A549 (cell line): ENCODE data around the gene DLGAP1. TPM values are rescaled to one million over a fixed set of nuclear protein-coding genes. Genes with fewer than 3 reads are reported as not detected.
A peak's percentile ranks its signal among the peaks of the same experiment; 100 is the strongest.

Experiments
- CBX8 ChIP-seq: fragments of 200-600 bp; sonication (generic); IDR thresholded peaks from 2 replicates; pipeline ENCODE4 v1.6.1; 2016
- CTCF ChIP-seq: fragments of >200 bp; sonication (Bioruptor Twin); formaldehyde crosslinking; IDR thresholded peaks from 3 replicates; pipeline ENCODE4 v1.5.1; 2016
- EHF ChIP-seq: fragments of 250-450 bp; sonication (Bioruptor Pico); IDR thresholded peaks from 2 replicates; pipeline ENCODE4 v1.5.0; 2020; ENCODE audit warnings: mild to moderate bottlenecking
- ESRRA ChIP-seq: fragments of 150-350 bp; IDR thresholded peaks from 2 replicates; pipeline ENCODE4 v1.6.1; 2014; ENCODE audit warnings: mild to moderate bottlenecking, low read length, borderline replicate concordance
- FOSB ChIP-seq: fragments of 250-450 bp; sonication (Bioruptor Pico); IDR thresholded peaks from 2 replicates; pipeline ENCODE4 v1.5.0; 2020; ENCODE audit warnings: mild to moderate bottlenecking, moderate library complexity
- HES2 ChIP-seq: fragments of >200 bp; sonication (Bioruptor Twin); formaldehyde crosslinking; IDR thresholded peaks from 2 replicates; pipeline ENCODE4 v1.6.1; 2016
- HMGXB4 ChIP-seq: fragments of 250-450 bp; sonication (Bioruptor Pico); IDR thresholded peaks from 2 replicates; pipeline ENCODE4 v1.5.0; 2021; ENCODE audit warnings: mild to moderate bottlenecking, moderate library complexity, borderline replicate concordance
- HOXA7 ChIP-seq: fragments of 250-450 bp; sonication (Bioruptor Pico); IDR thresholded peaks from 2 replicates; pipeline ENCODE4 v1.5.0; 2020; ENCODE audit warnings: mild to moderate bottlenecking, moderate library complexity
- HOXB5 ChIP-seq: fragments of 250-450 bp; sonication (Bioruptor Pico); IDR thresholded peaks from 2 replicates; pipeline ENCODE4 v1.5.0; 2020; ENCODE audit warnings: mild to moderate bottlenecking, moderate library complexity
- JUN ChIP-seq, 2 experiments: fragments of >200 bp; sonication (Bioruptor Twin); formaldehyde crosslinking; IDR thresholded peaks; 2 replicates in 1 of 2; 3 replicates in 1 of 2; pipeline ENCODE4 v1.6.1; 2016 to 2017
- JUNB ChIP-seq: fragments of >200 bp; sonication (Bioruptor Twin); formaldehyde crosslinking; IDR thresholded peaks from 2 replicates; pipeline ENCODE4 v1.6.1; 2016
- KDM1A ChIP-seq: fragments of 200-600 bp; sonication (generic); IDR thresholded peaks from 2 replicates; pipeline ENCODE4 v1.6.1; 2016; ENCODE audit warnings: low read depth, mild to moderate bottlenecking
- KDM5A ChIP-seq: fragments of 200-600 bp; sonication (generic); IDR thresholded peaks from 2 replicates; pipeline ENCODE4 v1.6.1; 2016; ENCODE audit warnings: antibody characterized with exemption, mild to moderate bottlenecking
- MAFK ChIP-seq: fragments of 450-650 bp; IDR thresholded peaks from 2 replicates; pipeline ENCODE4 v1.6.1; 2014; ENCODE audit not compliant: partially characterized antibody
- NPAS2 ChIP-seq: fragments of 250-450 bp; sonication (Bioruptor Pico); IDR thresholded peaks from 2 replicates; pipeline ENCODE4 v1.8.0; 2022; ENCODE audit warnings: mild to moderate bottlenecking, moderate library complexity, borderline replicate concordance
- PHF8 ChIP-seq: fragments of 200-600 bp; sonication (generic); IDR thresholded peaks from 2 replicates; pipeline ENCODE4 v1.6.1; 2016; ENCODE audit warnings: low read depth, mild to moderate bottlenecking, antibody characterized with exemption, moderate library complexity, borderline replicate concordance
- POLR2AphosphoS2 ChIP-seq: conservative IDR thresholded peaks from 2 replicates; pipeline ENCODE4 v1.6.1; 2012; ENCODE audit warnings: low read length, improper control_type of control experiment, inconsistent platforms
- RAD21 ChIP-seq, 2 experiments: fragments of >200 bp in 1 of 2; sonication (Bioruptor Twin) in 1 of 2; formaldehyde crosslinking in 1 of 2; IDR thresholded peaks in 1 of 2; conservative IDR thresholded peaks in 1 of 2; 2 replicates in 1 of 2; 3 replicates in 1 of 2; pipeline ENCODE4 v1.6.1; 2012 to 2018; ENCODE audit warnings: inconsistent platforms in 1 of 2
- RARB ChIP-seq: fragments of 250-450 bp; sonication (Bioruptor Pico); IDR thresholded peaks from 2 replicates; pipeline ENCODE4 v1.8.0; 2021; ENCODE audit warnings: mild to moderate bottlenecking, moderate library complexity
- RFX5 ChIP-seq: fragments of 450-650 bp; IDR thresholded peaks from 2 replicates; pipeline ENCODE4 v1.7.1; 2014; ENCODE audit warnings: antibody characterized with exemption, mild to moderate bottlenecking, moderate library complexity
- SMC3 ChIP-seq: fragments of >200 bp; sonication (Bioruptor Twin); formaldehyde crosslinking; IDR thresholded peaks from 3 replicates; pipeline ENCODE4 v1.6.1; 2018; ENCODE audit warnings: inconsistent platforms
- TFCP2L1 ChIP-seq: fragments of 250-450 bp; sonication (Bioruptor Pico); IDR thresholded peaks from 2 replicates; pipeline ENCODE4 v1.5.0; 2021; ENCODE audit warnings: mild to moderate bottlenecking
- ZFP36 ChIP-seq: fragments of 450-650 bp; IDR thresholded peaks from 2 replicates; pipeline ENCODE4 v1.6.1; 2014; ENCODE audit warnings: borderline replicate concordance; ENCODE audit not compliant: partially characterized antibody
- polyA plus RNA-seq, 4 experiments: library from polyadenylated mRNA; depleted of rRNA in 3 of 4; stranded (reverse); fragments of >200 nt; fragmentation: RNase III in 1 of 4; extraction: RNeasy Plus Mini Kit Qiagen cat#74134 plus additional on column Dnase treatment in 1 of 4; gene quantifications; 2 replicates in 3 of 4; 3 replicates in 1 of 4; pipeline ENCODE4 v1.2.3, GENCODE V29; 2011 to 2017
- TF ChIP-seq, protein P1 (sequence below): fragments of >200 bp; sonication (Bioruptor Twin); formaldehyde crosslinking; IDR thresholded peaks from 3 replicates; pipeline ENCODE4 v1.6.1; 2016
- TF ChIP-seq, protein P2 (sequence below): IDR thresholded peaks from 2 replicates; pipeline ENCODE4 v1.6.1; 2012
- TF ChIP-seq, protein P3 (sequence below): IDR thresholded peaks from 2 replicates; pipeline ENCODE4 v1.6.1; 2012
- TF ChIP-seq, protein P4 (sequence below): fragments of 450-650 bp; IDR thresholded peaks from 2 replicates; pipeline ENCODE4 v1.6.1; 2014; ENCODE audit warnings: antibody characterized with exemption
- TF ChIP-seq, protein P5 (sequence below): IDR thresholded peaks from 2 replicates; pipeline ENCODE4 v1.6.1; 2012; ENCODE audit warnings: low read depth, borderline replicate concordance

Gene DLGAP1
- polyA plus RNA-seq, 2 of the 4 experiments (the other 2 are of a cell fraction) = 0.04 to 0.12 TPM

GRCh38 chr18:3447895-3448837 lies 1006.9 kb downstream of the DLGAP1 start (continued):
- TF ChIP-seq, protein P1, sequence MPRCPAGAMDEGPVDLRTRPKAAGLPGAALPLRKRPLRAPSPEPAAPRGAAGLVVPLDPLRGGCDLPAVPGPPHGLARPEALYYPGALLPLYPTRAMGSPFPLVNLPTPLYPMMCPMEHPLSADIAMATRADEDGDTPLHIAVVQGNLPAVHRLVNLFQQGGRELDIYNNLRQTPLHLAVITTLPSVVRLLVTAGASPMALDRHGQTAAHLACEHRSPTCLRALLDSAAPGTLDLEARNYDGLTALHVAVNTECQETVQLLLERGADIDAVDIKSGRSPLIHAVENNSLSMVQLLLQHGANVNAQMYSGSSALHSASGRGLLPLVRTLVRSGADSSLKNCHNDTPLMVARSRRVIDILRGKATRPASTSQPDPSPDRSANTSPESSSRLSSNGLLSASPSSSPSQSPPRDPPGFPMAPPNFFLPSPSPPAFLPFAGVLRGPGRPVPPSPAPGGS = peak; percentile 64; the same call in 2 of the 3 replicates
- TF ChIP-seq, protein P2, sequence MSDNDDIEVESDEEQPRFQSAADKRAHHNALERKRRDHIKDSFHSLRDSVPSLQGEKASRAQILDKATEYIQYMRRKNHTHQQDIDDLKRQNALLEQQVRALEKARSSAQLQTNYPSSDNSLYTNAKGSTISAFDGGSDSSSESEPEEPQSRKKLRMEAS = peak; percentile 91
- TF ChIP-seq RARB (CRISPR knock-in tag) = no peak
- TF ChIP-seq POLR2AphosphoS2 = no peak; the same call in 1 of the 2 replicates
- TF ChIP-seq ZFP36 = no peak
- no peak for TF ChIP-seq CBX8
- no peak for TF ChIP-seq JUNB
- TF ChIP-seq NPAS2 = no peak
- TF ChIP-seq EHF (CRISPR knock-in tag) = 0 out of 2 replicates have a peak, but pooled peaks have one; percentile 37
- TF ChIP-seq, protein P3, sequence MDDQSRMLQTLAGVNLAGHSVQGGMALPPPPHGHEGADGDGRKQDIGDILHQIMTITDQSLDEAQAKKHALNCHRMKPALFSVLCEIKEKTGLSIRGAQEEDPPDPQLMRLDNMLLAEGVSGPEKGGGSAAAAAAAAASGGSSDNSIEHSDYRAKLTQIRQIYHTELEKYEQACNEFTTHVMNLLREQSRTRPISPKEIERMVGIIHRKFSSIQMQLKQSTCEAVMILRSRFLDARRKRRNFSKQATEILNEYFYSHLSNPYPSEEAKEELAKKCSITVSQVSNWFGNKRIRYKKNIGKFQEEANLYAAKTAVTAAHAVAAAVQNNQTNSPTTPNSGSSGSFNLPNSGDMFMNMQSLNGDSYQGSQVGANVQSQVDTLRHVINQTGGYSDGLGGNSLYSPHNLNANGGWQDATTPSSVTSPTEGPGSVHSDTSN = peak; percentile 53; the same call in 1 of the 2 replicates
- no peak for TF ChIP-seq SMC3
- TF ChIP-seq, protein P4, sequence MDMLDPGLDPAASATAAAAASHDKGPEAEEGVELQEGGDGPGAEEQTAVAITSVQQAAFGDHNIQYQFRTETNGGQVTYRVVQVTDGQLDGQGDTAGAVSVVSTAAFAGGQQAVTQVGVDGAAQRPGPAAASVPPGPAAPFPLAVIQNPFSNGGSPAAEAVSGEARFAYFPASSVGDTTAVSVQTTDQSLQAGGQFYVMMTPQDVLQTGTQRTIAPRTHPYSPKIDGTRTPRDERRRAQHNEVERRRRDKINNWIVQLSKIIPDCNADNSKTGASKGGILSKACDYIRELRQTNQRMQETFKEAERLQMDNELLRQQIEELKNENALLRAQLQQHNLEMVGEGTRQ = no peak
- TF ChIP-seq RAD21 (conservative IDR thresholded peaks at IDR 0.05 in 1 of 2, IDR thresholded peaks at IDR 0.05 in 1 of 2) = peak in 1 of 2 experiments; percentile 31; a peak in 2 of 5 replicates
- TF ChIP-seq TFCP2L1 = no peak; the same call in 1 of the 2 replicates
- 0 out of 2 replicates have a peak, but pooled peaks have one; percentile 8 for TF ChIP-seq PHF8
- TF ChIP-seq KDM1A = no peak
- TF ChIP-seq HMGXB4 = no peak
- TF ChIP-seq HOXB5 (CRISPR knock-in tag) = 0 out of 2 replicates have a peak, but pooled peaks have one; percentile 38
- TF ChIP-seq KDM5A = no peak
- no peak for TF ChIP-seq FOSB
- TF ChIP-seq, protein P5, sequence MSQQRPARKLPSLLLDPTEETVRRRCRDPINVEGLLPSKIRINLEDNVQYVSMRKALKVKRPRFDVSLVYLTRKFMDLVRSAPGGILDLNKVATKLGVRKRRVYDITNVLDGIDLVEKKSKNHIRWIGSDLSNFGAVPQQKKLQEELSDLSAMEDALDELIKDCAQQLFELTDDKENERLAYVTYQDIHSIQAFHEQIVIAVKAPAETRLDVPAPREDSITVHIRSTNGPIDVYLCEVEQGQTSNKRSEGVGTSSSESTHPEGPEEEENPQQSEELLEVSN = peak; percentile 71
- no peak; the same call in 1 of the 2 replicates for TF ChIP-seq HOXA7 (CRISPR knock-in tag)
- TF ChIP-seq HES2 = no peak
- TF ChIP-seq MAFK = no peak
- TF ChIP-seq RFX5 = no peak
- peak in 1 of 2 experiments; percentile 28; a peak in 2 of 5 replicates for TF ChIP-seq JUN (IDR thresholded peaks at IDR 0.05)
- TF ChIP-seq ESRRA = no peak
- TF ChIP-seq CTCF = peak; percentile 19; the same call in 1 of the 3 replicates
